GM21717 (cell line): ENCODE results near the gene TCF12.

Experiments
- ATAC-seq: cut with Tn5 transposase; IDR thresholded peaks from one replicate; pipeline ENCODE4 v1.9.1; 2021; ENCODE audit warnings: mild to moderate bottlenecking, moderate library complexity; ENCODE audit not compliant: unreplicated experiment

TCF12 gene

DNA sequence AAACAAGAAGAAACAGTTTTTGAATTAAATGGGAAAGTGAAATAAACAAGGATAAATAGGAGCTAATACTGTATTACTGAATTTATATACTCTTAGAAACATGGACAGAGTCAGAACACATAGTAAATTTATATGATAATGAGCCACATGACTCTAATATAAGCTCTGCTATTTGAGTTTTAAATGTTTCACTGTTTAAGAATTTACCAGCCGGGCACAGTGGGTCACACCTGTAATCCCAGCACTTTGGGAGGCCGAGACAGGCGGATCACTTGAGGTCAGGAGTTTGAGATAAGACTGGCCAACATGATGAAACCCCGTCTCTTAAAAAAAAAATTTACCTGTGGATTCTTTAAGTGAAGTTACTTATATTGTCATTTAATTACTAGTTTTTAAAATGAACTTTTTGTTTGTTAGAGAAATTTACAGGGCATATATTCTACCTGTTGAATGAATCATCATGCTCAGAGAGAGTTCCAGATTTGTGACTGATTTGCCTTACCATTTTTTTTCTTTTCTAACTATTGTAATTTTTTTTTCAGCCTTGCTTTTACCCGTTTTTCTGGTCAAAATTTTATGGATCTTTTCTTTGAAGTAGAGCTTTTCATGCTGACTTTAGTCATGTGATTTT, 125.7 kb downstream of the TCF12 start:
- no peak for ATAC-seq

DNA sequence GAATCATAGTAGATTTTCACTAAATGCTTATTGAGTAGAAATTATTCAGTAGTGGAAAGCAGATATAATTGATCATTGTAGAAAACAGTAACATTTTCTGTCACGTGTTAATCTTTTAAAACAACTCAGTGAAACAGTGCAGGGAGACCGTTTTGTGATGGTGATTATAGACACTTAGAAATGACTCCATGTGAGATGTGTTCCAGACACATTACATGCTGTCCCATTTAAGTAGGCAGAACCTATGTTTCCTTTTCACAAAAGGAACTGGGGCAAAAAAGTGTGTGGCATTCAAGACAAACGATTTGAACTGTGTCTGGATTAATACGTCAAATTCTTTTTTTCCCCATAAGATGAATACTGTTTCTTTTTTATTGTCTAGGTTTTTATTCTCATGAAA, 126.5 kb downstream of the TCF12 start:
- no peak for ATAC-seq

DNA sequence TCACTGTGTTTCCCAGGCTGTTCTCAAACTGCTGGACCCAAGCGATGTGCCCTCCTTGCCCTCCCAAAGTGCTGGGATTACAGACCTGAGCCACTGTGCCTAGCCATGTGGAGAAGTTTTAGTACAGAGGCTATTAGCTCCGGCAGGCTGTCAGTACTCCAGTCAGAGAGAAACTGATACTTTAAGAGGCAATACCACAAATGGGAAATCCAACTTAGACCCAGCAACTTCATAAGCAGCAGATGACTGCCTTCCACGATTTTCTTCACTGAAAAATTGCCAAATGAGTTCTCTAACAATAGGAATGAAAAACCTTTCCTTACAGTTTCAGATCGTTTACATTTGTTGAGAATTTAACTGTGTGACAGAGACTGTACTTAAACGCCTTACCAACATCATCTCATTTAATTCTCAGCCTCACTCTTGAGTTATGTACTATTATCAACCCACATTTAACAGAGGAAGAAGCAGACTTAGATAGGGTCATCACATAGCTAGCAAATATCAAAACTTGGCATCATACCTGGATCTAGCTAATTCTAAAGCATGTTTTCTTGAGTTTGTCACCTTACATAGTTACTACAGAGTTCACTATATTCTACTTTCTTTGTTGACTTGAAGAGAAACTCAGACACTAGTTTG, 127.4 kb downstream of the TCF12 start:
- ATAC-seq: peak; percentile 88

DNA sequence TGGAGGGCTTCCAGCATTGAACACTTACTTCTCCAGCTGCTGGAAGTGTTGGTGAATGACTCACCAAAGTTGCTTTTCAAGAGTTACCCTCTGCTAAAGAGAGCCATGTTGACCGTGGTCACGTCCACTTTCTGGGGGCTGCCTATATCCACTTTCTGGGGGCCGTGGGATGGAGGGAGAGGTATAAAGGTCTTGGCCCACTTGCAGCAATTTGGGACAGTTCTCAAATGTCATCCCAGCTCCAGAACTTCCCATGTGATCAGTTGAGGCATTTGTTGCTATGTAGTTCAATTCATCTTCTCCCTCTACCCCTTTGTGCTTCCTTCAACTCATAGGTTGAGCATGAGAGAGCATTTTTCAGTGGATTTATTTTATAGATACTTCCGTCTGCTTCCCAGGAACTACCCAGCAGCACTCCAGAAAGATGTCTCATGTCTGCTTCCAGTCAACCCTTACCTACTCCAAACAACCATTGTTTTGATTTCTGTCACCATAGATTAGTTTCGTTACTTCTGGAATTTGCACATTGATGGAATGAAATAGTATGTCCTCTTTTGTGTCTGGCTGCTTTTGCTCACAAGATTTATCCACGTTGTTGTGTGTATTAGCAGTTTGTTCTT, 130.6 kb downstream of the TCF12 start:
- no peak for ATAC-seq

DNA sequence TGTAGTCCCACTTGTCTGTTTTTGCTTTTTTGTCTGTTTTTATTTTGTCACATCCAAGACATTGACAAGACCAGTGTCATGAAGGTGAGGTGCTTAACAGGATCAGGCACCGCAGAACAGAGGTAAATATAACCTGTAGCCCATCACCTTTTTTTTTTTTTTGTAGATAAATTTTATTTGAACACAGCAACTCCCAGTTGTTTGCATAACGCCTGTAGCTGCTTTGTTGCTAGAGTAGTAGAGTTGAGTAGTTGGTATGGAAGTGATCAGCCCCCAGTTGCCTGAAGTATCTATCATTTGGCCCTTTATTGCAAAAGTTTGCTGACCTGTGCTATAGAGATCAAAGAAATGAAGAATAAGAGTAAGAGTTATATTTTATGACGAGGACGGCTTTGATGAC, 135.0 kb downstream of the TCF12 start:
- ATAC-seq: no peak

DNA sequence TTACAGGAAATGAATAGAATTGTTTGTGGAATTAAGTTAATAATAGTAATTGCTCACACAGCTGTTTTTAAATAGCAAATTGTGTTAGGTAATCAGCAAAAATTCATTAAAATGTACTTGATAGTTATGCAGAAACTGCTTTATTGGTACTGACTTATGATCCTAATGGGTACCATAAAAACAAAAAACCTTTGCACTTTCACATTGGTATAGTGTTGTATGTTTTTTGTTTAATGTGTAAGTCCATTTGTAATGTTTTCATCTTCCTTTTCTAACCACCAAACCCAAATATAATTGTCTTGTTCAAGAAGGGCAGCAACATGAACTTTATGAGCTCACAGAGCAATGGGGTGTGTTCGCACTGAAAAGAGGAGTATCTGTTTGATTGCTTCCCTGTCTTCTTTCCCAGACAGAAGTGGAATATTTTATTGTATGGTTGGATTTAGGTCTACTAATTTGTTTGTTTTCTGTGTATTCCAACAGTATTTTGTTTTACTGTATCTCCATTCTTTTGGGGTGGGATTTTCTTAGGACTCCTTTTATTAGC, 135.8 kb downstream of the TCF12 start:
- ATAC-seq: no peak

DNA sequence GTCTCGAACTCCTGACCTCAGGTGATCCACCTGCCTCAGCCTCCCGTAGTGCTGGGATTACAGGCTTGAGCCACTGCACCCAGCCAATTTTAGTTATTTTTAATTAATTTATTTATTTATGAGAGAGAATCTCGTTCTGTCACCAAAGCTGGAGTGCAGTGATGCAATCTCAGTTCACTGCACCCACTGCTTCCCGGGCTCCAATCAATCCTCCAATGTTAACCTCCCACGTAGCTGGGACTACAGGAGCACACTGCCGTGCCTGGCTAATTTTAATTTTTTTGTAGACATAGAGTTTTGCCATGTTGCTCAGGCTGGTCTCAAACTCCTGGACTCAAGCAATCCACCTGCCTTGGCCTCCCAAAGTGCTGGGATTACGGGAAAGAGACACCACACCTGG, 137.9 kb downstream of the TCF12 start:
- no peak for ATAC-seq

DNA sequence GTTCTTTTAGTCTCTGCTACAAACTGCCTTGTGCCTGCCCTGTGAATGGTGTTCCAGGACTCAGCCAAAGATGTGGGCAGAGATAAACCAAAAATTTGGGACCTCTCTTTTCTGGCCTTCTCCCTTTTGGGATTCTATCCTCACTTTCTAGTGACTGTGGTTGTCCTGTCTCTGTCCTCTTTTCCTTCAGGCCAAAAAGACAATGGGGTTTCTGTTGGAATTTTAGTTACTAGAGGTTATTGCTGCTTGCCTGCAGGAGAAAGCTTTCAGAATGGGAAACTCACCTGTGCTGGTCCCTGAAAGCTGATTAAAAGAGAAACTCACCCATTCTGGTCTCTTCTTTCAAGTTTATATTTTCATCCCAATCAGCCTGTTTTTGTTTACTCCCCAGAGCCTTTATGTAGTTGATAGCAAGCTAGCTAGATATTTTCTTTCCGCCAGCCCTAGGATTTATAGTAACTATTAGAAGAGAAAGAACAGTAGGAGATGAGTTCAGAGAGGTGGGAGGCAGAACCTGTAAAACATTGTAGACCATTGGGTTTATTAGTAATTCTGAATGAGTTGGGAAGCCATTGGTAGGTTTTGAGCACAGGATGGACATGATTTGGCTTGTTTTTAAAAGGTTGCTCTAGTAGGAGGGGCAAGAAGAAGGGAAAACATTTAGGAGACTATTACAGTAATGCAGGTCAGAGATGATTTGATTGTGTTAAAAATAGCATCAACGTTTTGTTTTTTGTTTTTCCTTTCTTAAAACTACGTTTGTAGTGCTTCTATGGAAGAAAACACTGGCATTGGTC, 138.9 kb downstream of the TCF12 start:
- ATAC-seq: no peak

DNA sequence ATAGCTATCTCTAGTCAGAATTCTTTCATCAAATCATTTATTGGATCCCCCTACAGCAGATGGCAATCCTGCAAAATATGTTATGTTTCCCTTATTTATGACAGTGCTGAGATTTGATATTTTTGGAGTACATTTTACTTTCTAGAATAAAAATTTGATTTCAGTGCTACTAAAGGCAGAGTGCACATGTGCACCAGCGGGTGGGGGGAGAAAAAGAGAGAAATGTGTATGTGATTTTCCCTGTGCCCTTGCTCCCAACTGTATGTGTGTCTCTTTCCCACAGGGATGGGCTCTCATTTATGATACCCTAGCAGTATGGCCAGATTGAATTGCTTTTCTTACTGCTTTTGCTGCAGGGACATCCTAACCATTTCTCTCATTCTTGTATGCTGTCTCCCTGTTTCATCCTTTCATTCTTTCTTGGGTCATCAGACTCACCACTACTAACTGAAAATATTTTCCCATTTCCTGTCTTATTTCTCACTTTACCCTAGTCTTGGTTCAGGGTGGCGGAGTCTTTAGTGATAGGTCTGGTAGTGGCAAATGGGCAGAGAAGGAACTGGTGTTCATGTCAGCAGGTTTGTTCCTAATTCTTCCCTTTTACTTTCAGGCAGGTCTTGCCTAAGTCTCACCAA, 140.7 kb downstream of the TCF12 start:
- ATAC-seq: no peak

DNA sequence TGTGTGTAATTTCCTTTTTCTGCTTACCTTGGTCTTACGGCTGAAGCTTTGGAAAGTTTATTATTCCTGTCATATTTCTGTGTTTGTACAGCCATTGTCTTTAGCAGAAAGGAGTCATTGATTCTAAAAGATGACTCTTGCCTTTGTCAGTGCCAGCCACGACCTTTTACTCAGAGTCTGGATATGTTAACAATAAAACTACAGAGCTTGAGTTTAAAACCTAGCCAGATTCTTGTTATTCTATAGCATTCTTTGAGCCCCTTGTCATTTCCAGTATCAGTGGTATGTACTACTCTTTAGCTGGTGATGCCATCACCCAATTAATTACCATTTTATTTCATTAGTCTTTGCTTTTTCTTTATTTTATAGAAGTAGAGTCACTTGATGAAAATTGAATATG, 142.4 kb downstream of the TCF12 start:
- ATAC-seq: no peak

DNA sequence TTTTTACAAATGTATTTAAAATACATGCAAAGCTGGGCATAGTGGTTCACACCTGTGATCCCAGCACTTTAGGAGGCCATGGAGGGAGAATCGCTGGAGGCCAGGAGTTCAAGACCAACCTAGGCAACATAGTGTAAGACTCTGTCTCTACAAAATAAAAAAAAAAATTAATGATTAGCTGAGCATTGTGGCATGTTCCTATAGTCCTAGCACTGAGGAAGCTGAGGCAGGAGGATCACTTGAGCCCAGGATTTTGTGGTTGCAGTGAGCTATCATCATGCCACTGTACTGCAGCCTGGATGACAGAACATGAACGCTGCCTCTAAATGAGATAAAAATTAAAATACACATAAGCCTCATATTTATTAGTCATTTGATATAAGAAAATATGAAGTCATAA, 142.8 kb downstream of the TCF12 start:
- ATAC-seq: no peak

DNA sequence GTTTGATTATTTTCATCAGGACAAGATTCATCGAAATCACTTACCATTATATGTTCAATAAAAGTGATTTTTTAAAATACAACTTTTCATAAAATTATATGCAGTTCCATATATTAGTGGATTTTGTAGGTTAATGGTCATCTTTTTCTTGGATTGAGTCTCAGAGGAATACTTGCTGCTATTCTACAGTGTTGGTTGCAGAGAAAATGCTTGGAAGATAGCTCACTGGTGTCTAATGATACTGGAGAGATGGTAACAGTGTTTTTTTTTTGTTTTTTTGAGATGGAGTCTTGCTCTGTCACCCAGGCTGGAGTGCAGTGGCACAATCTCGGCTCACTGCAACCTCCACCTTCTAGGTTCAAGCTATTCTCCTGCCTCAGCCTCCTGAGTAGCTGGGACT, 143.3 kb downstream of the TCF12 start:
- no peak for ATAC-seq

DNA sequence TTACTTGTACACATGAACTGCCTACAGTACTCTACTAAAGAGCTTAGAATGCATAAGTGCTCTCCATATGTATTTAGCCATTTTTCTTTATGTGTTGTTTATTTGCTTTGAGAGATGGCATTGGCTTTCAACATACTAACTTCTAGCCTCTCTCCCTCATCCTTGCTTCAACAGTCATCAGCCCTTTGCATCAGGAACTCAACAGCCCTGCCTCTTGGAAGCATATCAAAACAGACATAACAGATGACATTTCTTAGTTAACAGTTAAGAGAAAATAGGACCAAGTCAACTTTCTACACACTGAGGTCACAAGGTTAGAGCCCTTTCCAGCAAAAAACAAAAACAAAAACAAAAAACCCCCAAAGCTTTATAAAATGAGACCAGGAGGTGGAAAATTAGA, 145.6 kb downstream of the TCF12 start:
- ATAC-seq: no peak

DNA sequence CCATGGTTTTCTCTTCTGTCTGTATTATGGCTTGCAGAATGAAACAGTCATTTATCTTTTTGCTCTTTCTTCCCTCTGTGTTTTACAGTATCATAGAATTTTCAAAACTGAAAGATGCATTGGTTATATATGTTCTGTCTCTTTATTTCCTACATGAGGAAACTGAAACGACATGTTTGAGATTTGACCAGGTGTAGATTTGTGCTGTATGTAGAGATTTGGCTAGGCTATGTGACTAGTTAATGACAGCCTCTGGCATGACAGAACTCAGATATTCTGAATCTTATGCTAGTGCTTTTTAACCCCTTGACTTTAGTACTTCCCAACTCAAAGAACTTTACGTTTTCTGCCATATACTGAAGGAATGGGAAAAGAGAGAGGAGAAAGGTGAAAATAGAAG, 151.0 kb downstream of the TCF12 start:
- no peak for ATAC-seq

DNA sequence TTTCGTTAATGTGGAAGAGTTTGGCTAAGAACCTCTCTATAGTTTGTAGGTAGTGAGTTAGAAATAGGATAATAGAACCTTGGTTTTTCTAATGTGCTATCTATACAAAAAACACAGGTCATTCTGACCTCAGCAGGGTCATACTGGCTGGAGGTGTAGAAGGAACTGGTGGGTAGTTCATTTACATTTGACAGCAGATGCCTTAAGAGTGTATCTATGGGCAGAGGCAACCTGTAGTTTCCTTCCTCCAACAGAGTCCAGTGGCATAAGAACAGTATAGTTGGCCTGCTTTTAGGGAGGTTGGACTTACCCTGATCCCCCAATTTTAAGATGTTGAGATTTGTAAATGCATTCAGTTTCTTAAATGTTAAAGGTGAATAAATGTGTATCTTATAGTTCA, 152.2 kb downstream of the TCF12 start:
- ATAC-seq: no peak

DNA sequence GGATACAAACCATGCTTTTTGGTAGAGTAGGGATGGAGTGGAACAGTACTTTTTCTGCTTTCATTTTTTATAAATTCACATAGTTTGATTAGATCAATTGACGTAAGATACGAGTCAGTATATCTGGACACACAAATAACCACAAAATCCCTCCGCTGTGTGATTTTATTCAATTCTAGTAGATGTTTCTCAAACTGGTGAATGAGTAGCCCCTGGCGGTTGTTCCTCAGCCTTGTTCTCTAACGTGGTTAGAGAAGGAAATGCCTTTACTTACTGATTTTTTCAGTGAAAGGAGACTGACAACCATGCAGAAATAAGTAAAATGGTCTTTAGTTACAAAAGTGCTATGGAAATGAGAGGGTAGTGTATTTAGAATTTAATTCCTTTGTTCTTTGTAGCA, 161.0 kb downstream of the TCF12 start:
- ATAC-seq: no peak

DNA sequence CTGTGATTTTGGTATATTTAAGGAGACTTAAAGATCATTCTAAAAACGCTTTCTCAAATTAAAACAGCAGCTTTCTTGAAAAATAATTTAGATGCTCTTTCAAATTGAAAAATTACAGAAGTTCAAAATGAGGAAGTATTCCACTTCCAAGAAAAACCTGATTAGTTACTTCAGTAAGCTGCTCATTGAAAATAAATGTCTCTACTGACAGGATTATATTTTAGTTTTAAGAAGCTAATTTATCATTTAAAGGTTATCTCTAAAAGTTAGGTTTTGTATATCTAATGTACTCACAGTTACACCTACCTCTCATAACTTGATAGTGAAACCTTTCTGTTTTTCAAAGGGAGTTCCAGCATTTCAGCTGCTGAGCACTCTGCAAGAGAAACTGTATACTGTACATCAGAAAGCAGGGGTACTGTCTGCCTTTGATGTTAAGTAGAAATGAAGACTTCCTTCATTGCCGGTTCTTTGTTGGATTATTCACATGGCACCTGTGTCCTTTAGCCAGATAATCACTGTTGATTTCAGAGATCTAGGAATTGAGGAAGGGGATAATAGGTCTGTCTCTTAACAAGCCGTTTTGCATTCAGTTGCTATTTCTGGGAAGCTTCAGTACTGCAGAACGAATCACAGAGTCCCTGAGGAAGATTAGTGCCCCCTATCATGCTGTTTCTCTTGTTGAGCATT, 161.6 kb downstream of the TCF12 start:
- peak; percentile 49 for ATAC-seq

DNA sequence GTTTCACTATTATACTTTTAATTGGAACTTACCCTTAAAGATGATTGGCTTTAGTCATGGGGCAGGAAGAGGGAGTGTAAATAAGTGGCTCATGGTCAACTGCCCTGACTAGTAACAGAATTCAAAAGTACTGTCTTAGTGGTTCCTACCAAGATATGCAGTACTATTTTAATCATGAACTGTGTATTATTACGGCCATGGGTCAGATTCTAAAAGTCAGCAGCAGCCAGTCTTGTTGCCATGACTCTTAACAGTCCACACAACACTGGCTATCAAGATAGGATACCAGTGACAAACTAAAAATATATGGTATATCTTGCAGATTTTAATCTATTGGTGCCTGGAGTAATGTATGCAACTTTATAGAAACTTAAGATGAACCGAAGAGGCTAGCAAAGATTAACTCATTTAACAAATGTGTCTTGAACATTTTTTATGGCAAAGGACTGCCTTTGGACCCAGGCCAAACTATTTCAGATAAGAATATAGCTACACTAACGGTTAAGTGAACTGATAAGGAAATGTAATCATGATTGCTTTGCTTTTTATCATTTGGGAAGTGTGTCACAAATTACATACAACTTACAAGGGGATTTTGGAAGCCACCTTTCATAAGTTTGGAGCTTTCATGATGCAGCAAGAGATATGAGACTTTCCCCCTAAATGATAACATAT, 163.7 kb downstream of the TCF12 start:
- no peak for ATAC-seq

DNA sequence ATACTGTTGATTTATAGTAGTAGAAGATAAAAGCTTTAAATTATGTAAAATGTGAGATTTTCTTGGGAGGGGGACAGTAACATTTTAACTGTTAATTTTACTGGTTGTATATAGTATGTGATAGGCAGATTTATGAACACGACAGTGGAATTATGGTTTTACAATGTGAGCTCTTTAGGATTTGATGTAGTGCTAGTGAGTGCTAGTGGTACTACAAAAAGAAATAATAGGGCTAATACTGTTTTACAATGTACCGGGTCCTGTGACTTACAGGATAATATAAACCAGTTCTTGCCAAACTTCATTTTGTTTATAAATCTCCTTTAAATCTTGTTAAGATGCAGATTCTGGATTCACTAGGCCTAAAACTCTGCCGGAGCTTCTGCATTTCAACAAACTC, 165.7 kb downstream of the TCF12 start:
- no peak for ATAC-seq

DNA sequence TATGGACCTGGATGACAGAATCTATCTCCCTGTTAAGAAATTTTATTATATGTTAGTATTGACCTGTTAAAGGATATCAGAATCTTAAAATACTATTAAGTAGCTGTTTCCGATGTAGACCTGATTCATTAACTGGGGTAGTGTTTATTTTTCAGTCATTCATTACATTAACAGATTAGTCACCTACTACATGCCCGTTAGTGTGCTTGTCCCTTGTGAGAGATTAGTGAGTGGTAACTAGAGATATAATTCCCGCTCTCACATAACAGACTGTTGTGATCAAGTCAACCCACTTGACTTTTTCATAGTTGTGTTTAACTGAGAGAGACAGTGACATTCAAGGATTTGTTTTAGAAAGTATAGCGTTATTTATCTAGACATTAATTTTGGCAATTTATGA, 166.8 kb downstream of the TCF12 start:
- ATAC-seq: no peak
